ENCODE results near the gene GLIS2.

GLIS2 gene

GRCh38 chr16:4381935-4382794 is 66.3 kb downstream of the GLIS2 start:
- no peak for DNase-seq (ENCODE audit: low read depth in 2 of 2)

GRCh38 chr16:4382795-4383357 is 67.0 kb downstream of the GLIS2 start:
- DNase-seq (ENCODE audit: low read depth in 2 of 2): no peak

DNA sequence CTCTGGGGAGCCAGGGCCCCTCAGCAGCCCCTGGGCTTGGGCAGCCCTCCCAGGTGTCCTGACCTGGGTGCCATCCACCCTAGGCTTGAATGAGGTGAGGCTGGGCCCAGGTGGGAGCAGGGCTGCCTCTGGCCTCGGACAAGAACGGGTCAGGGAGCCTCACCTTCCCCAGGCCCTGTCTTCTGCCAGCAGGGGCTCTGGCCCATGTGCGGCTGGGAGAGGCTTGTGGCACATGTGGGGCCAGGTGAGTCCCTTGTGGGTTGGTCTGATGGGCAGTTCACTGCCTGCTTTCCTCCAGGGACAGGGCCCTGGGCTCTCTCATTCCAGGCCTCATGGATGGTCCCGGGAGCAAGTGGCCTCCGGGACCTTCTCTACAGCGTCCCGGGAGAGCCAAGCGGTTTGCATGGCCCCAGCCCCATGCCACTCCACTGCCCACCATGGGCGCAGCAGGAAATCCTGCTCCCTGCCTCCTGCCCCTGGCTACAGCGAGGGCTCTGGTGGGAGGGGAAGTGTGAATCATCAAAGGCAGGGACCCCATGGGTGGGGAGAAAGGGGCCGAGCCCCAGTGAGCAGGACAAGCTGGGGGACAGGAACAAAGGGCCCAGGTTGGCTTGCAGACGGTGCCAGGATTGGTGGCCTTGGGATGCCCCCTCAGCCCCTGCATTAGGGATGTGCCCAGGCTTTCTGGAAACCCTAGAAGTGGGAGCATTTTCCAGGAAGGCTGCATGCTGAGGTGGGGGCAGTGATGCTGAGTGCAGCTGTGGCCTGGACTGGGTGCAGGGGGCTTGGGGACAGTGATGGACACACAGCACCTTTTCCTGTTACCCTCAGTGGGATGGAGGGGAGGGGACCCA is 68.0 kb downstream of the GLIS2 start:
- no peak for DNase-seq (ENCODE audit: low read depth in 2 of 2)

DNA sequence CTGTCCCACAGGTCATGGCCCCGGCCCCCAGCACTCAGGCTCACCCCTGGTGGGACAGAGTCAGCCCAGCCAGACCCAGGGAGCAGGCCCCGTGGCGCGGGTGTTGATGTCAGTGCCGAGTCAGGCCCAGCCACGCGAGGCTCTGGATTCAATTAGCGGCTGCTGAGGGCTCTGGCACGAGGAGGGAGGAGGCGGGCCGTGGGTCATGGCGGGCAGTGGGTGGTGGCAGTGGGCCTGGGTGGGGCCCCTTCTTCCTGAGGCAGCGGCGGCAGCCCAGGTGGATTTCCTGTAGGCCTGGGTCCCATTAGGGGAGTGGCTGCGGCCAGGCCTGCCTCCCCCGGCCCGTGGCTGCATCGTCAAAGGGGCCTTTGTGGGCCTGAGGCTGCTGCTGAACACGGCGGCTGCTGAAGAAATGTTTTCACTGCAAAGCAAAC is 68.7 kb downstream of the GLIS2 start:
- no peak for DNase-seq (ENCODE audit: low read depth in 2 of 2)

DNA sequence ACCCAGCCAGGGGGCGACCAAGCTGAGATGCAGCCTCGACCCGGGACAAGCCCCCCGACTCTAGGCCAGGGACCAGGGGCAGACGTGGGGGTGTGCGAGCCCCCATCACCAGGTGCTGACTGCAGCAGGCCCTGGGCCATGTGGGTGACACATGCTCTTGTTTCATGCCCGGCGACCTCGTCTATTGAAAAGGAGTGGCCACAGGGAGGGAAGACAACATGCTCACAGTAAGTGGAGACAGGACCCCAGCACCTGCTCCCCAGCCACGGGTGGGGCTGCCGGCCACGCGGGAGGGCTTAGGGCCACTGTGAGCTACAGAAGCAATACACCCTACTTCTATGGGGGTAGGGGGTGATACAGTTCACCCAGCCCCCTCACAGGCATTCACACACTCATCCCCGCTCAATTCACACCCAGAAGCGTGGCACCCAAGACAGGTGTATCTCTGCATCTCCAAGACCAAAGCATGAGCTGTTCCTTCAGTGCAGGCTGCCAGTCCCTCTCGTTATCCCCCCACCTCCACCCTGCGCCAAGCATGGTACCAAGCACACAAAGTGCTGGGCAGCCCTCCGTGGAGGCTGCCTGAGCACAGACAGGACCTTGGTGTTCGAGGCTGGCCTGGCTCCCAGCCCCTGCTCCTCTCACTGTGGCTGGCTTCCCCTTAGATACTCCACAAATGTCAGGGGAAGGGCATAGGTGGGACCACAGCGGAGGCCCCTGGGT is 69.4 kb downstream of the GLIS2 start:
- no peak for DNase-seq (ENCODE audit: low read depth in 2 of 2)

DNA sequence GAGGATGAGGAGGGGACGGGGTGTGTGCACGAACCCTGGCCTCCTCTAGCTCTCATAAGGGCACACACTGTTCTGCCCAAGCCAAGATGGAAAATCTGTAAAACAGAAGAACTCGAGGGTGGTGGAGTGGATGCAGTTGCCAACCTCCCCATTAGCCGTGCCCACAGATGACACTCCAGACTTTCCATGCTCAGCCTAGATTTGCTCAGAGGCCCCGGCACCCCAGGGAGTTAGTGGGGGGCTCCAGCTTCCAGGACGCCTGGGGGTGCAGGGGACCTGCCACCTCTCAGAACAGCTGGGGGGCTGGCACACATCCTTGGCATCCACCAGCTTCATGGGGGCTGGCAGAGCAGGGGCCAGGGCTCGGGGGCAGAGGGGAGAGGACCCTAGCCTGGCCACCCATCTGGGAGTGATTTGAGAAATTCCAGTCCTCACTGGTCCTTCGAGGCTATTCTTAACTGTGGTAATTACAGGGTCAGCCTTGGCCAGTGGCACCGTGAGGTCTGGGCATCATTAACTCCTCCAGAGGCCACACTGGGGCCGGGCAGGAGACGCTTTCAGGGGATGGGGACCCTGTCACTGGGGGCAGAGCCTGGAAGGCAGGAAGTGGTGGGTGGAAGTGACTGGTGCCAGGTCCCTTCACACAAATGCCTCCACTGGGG is 70.1 kb downstream of the GLIS2 start:
- no peak for DNase-seq (ENCODE audit: low read depth in 2 of 2)

DNA sequence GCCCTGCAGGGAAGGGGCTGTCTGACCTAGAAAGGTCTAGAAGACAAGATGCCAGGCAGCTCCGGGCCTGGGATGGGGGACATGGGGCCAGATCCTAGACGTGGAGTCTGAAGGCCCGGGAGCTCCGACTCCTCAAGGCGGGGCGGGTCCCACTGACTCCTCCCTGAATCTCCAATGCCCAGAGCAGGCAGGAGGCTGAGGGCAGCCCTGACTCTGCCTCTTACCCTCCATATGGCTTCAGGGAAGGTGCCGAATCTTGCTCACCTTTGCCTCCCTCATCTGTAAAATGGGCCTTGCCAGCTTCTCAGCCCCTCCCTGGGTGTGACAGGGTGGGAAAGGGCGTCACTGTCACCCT is 70.6 kb downstream of the GLIS2 start:
- no peak for DNase-seq (ENCODE audit: low read depth in 2 of 2)

- no peak for DNase-seq (ENCODE audit: low read depth in 2 of 2)
These were observed 71.2 kb downstream of the GLIS2 start for GRCh38 chr16:4386951-4387565.

DNA sequence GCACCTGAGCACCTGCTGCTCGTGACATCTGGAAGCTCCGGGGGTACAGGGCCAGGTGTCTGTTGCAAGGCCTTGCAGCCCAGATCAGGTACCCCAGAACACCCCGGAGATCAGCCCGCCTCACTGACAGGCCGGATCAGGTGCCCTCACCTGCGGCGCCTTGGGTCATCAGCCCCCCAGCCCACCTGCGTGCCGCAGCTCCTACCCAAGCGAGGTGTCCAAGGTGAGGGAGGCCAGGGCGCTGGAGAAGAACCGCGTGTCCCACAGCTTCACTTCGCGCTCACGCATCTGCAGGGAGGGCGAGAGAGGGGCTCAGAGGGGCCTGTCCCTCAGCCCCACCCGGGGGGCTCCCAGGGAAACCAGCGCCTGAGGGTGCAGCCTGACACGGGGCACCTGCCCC is 71.9 kb downstream of the GLIS2 start:
- no peak for DNase-seq (ENCODE audit: low read depth in 2 of 2)

GRCh38 chr16:4388271-4389021 is 72.6 kb downstream of the GLIS2 start:
- no peak for DNase-seq (ENCODE audit: low read depth in 2 of 2)
